HG03442 (cell line): ENCODE measurements around the gene MGMT.

Source experiments
- ATAC-seq: cut with Tn5 transposase; IDR thresholded peaks from one replicate; pipeline ENCODE4 v1.9.1; 2021; ENCODE audit warnings: mild to moderate bottlenecking, moderate library complexity; ENCODE audit not compliant: unreplicated experiment

The MGMT gene

DNA sequence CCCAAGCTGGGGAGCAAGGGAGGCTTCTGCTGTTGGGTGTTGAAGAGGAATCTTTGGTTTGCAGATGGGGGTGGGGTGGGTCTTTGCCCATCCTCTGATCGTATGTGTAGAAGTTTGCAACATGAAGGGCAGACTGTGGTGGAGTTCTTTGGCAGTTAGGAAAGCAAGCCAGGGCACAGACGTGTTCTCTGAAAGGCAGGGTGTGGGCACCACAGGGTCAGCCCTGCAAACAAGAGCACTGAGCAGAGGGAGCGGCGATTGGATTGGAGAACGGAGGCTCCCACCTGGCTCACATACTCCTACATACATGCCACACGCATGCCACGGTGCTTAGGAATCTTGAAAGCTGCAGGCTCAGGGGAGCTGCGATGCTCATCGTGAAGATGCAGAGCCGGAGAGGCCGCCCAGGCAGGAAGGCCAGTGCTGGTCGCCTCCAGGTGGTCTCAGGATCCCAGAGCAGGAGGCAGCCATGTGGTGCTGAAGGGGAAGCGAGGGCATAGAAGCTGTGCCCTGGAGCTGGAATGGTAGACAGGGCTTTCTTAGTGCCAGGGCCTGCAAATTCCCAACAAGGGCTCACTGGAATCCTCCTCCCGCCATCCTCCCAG lies 149.0 kb downstream of the MGMT start:
- no peak for ATAC-seq

GRCh38 chr10:129617768-129618167 lies 150.7 kb downstream of the MGMT start:
- no peak for ATAC-seq

GRCh38 chr10:129621062-129621461 lies 154.0 kb downstream of the MGMT start:
- no peak for ATAC-seq

DNA sequence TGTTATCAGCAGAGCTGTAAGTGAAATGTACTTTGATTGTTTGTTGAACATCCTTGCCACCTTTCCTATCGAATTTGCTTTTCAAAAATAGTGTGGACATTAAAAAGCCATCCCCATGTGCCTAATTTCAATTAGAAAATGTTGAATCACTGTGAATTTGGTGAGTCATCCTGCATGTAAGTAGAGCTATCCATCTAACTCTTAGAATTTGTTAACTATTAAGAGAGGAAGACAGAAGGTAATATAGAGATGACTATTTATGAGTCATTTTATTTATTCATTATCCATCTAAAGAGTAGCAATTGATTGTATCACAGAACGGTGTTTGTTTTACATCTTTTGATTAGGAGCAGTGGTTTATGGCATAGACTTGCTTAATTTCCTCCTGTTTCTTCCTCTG lies 154.7 kb downstream of the MGMT start:
- no peak for ATAC-seq

DNA sequence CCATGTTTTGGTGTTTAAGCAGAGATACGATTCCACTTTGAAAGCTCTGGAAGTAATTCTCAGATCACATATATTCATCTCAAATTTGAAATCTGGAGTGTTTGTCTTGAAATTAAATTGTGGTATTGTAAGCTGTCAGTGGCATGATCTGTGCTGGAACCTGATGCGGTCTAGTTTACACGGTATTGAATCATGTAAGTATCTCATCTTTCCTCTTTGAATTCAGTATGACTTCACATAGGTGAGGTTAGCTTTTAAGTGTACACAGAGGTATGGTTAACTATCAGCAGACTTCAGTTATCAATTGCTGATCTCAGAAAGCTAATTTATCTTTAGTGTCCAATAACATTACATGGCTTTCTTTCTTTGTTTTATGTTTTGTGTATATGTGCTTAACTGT lies 155.2 kb downstream of the MGMT start:
- no peak for ATAC-seq

GRCh38 chr10:129622736-129623135 lies 155.7 kb downstream of the MGMT start:
- no peak for ATAC-seq

DNA sequence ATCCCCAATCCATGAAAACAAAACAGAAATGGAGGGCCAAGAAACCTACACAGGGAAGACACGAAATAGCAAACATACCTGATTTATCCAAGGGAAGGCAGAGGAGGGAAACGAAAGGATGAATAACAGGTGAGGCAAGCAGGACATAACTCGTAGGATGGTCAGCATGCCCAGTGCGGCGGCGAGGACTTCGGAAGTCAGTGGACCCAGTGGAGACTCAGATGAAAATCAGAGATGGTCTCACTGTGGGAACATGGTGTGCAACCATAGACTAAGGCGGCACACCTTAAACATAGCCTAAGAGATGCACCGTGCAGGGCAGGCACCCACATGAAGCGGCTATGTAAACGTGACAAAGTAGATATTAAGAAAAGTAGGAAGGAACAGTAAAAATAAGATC lies 157.5 kb downstream of the MGMT start:
- no peak for ATAC-seq

DNA sequence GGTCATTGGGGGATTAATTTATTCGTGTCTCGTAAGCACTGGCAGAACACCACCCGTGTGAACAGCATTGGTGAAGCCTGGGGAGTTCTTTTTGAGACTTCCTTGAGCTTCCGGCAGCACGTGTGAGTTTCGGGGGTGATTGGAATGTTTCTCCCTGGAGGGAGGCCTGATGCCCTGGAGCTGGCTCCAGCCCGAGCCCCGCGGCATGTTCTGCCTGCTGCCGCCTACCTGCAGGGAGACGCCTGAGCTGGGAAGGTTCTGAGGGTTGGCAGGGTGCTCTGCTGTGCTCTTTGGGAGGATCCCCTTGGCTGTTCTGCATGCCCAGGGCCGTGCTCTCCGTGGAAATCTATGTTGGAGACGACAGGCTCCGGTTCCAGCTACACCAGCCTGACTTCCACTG lies 159.3 kb downstream of the MGMT start:
- no peak for ATAC-seq

DNA sequence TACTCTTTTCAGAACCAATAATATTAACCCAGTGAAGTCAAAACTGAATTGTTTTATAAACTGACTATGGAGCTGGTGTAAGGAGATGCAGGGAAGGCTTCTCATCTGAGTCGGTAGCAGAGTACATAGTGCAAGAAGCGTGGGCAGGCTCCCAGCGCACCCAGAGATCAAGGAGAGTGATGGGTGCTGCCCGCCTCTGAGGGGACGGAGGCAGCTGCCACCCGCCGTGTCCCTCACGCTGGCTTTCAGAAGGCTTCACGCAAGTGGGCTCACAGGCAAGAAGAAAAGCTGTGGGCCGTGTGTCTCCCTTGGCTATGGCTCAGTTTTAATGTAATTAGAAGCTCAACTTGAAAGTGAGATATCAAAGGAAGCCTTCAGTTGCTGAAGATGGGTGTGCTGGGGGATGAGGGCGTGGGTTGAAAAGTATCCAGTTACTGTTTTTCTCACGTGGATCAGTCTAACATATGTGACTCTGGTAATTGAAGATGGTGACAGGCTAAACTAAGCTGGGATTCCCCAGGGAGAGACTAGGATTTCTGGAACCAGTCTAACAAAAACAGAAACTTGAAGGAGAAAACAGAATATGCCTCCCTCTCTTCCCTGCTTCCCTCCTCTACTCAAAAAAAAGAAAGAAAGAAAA lies 159.9 kb downstream of the MGMT start:
- ATAC-seq = no peak

GRCh38 chr10:129627442-129627841 lies 160.4 kb downstream of the MGMT start:
- ATAC-seq = no peak

- ATAC-seq = no peak
These were observed 161.8 kb downstream of the MGMT start for GRCh38 chr10:129628823-129629222.

DNA sequence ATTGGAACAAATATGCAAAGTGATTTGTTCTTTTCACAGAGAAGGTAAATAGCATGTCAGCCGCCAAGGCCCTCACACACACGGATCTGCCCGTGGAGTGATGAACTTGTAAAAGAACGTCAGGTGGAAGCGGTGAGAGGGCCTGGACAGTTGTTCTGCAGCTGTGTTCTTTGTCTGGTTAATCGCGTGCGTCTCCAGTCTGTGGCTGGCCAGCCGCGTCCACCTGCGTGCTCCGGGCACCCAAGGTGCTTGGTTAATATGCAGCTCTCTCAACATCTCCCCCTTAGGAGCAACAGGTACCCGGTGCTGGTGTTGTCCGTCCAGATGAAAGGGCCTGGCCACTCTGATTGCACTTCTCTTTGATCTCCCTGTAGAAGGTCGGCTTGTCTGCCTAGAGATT lies 162.9 kb downstream of the MGMT start:
- no peak for ATAC-seq

GRCh38 chr10:129631006-129631405 lies 164.0 kb downstream of the MGMT start:
- no peak for ATAC-seq

GRCh38 chr10:129631870-129632623 lies 165.0 kb downstream of the MGMT start:
- ATAC-seq = no peak

GRCh38 chr10:129637010-129637409 lies 170.0 kb downstream of the MGMT start:
- ATAC-seq = no peak

DNA sequence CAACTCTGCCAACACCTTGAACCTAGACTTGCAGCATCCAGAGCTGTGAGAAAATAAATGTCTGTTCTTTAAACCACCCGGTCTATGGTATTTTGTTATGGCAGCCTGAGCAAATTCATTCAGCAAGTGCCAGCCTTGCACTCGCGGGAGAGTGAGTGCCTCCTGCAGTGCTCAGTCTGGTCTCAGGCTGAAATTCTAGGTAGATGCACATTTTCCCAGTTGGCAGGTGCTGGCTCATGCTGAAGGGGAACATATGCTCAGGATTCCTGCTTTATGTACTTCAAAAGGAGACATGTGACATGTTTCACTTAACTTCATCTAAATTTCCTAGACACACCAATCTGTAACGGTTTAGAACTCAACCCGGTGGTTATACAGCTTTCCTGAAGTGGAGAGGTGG lies 170.8 kb downstream of the MGMT start:
- no peak for ATAC-seq

DNA sequence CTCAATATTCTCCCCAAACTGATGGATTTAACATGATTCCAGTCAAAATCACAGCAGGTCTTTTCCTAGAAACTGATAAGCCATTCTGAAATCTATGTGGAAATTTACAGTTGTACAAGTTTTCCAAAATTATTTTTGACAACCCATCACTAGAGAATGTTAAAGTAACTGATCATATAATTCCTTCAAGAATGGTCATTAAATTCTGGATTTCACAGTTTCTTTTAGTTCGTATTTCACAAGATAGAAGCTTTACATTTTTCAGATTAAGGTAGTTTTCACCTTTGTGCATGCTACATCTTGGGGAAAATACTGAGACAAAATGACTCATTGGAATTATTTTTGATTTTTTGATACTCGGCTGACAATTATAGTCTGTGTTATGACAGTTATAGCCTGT lies 174.3 kb downstream of the MGMT start:
- ATAC-seq = no peak

DNA sequence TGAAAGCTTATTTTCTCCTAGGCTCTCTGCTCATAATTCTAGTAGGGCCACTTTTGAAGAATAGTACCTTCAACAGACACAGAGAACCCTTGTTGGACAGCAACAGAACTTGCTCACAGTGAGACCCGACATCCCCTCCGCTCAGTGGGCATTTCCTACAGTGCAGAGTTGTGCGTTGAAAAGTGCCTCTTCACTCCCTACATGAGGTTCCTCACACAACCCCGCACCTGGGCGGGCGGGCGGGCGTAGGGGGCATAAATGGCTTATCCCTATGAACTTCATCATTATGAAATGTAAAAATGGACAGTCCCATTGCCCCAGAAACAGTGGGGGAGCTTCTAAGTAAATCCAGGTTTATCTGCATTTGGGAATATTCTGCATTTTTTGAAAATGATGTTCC lies 174.9 kb downstream of the MGMT start:
- no peak for ATAC-seq

GRCh38 chr10:129642427-129642826 lies 175.4 kb downstream of the MGMT start:
- no peak for ATAC-seq

DNA sequence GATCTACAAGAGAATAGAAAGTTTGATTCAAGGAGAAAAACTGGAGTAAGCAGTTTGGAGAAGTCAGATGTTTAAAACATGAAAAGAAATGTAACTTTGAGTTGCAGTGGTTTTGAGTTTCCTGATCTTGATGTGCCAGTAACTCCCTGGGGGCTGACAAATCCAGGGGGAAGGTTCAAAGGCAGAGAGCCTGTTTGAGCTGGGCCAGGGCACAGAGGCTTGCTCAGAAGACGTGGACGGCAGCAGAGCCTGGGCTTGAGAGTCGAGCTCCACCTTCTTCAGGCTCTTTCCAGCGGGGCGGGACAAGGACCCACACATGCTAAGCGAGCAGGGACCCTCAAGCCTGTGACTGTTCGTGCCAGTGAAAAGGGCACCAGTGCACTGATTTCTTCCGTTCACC lies 176.2 kb downstream of the MGMT start:
- no peak for ATAC-seq

GRCh38 chr10:129645487-129645886 lies 178.4 kb downstream of the MGMT start:
- no peak for ATAC-seq

GRCh38 chr10:129646973-129647372 lies 179.9 kb downstream of the MGMT start:
- ATAC-seq = no peak
